HG03558 (cell line): ENCODE results near the gene FIBIN.

Source experiments
- ATAC-seq: cut with Tn5 transposase; IDR thresholded peaks from one replicate; pipeline ENCODE4 v1.9.1; 2021; ENCODE audit warnings: moderate number of reproducible peaks; ENCODE audit not compliant: unreplicated experiment; ENCODE audit errors: extremely low read depth

FIBIN gene

GRCh38 chr11:27018902-27019529 lies 25.1 kb downstream of the FIBIN start:
- ATAC-seq = no peak

GRCh38 chr11:27020751-27021150 lies 26.8 kb downstream of the FIBIN start:
- ATAC-seq = no peak

GRCh38 chr11:27022659-27023251 lies 28.8 kb downstream of the FIBIN start:
- ATAC-seq = no peak

- no peak for ATAC-seq
Observed at GRCh38 chr11:27024865-27025264, 31.0 kb downstream of the FIBIN start.

- no peak for ATAC-seq
Observed at GRCh38 chr11:27025312-27025955, 31.5 kb downstream of the FIBIN start.

- ATAC-seq = no peak
Observed at GRCh38 chr11:27025957-27026733, 32.2 kb downstream of the FIBIN start.

- ATAC-seq = no peak
Observed at GRCh38 chr11:27028561-27028965, 34.7 kb downstream of the FIBIN start.

GRCh38 chr11:27029966-27030365 lies 36.1 kb downstream of the FIBIN start:
- no peak for ATAC-seq

GRCh38 chr11:27031754-27032153 lies 37.8 kb downstream of the FIBIN start:
- no peak for ATAC-seq

GRCh38 chr11:27039873-27040272 lies 46.0 kb downstream of the FIBIN start:
- no peak for ATAC-seq

- ATAC-seq = no peak
Observed at GRCh38 chr11:27040302-27041115, 46.6 kb downstream of the FIBIN start, which contains the start of gene BBOX1. TSS of gene BBOX1 (plus strand) at chr11:27040815. CDS start at chr11:27055431, 14,616 bp downstream.

GRCh38 chr11:27041141-27041899 lies 47.4 kb downstream of the FIBIN start:
- no peak for ATAC-seq
